T47D (cell line): ENCODE data around the gene TRNT1.
A peak's percentile ranks its signal among the peaks of the same experiment; 100 is the strongest.

Experiments used
- DNase-seq, 2 experiments: peaks; one replicate each; pipeline versions ENCODE4 v3.0.0 to v3.0.0-alpha.2; 2011 to 2012; ENCODE audit warnings: low read depth in 1 of 2, low spot score in 1 of 2
- JUND ChIP-seq: IDR thresholded peaks from 2 replicates; pipeline ENCODE4 v1.6.1; 2012; ENCODE audit warnings: low read depth
- in situ Hi-C: cut with HindIII; loops from 2 replicates; pipeline ENCODE4 v1.10.0; 2016; ENCODE audit warnings: low sequenced_read_pairs, low pct_unique_long_range_greater_than_20kb

The TRNT1 gene

DNA sequence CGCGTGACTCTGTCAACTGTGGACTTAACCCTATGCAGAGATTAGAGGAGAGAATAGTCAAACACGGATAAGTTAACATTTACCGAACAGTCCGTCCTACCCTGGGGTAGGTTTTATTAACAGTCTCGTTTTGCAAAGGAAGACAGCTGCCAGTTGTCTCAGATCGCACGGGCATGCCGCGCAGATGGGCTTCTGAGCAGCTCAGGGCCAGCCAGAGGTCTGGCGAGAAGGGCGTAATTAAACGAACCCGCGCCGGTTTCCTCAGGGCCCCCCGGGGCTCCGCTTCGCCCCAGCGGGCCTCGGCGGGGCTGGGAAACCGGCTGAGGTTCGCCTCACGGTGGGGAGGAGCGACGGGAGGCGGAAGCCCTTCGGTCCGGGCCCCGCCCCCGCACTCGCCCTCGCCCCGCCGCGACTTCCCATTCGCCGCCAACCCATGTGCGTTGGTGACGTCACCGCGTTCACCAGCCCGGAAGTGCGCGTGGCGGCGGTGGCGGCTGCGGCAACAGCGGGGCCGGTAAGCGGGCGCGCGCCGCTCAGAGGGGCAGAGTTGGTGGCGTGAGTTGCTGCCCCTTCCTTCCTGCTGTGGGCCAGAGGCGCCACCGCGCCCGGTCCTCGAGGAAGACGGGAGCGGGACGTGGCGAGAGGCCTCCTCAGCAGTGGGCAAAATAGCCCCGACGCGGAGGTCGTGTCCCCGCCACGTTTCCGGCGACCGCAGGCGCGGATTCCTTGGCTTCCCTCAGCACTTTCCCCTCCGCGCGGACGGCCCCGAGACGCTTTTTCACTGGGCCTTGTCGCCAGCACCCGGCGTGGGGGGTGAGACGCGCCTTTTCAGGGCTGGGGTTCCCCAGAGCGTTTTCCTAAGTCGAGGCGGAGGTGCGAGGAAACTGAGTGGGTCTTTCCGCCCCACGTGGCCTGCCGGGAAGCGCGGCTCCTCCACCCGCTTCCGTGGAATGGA is at the start of gene TRNT1:
TRNT1 (plus strand) TSS at position 464 of the 955 bp plus-strand sequence. CDS start 2,101 bp downstream, outside the sequence.
- DNase-seq: peak; percentile 81 to 95
- in situ Hi-C loops: no loop called here
- no peak for TF ChIP-seq JUND

DNA sequence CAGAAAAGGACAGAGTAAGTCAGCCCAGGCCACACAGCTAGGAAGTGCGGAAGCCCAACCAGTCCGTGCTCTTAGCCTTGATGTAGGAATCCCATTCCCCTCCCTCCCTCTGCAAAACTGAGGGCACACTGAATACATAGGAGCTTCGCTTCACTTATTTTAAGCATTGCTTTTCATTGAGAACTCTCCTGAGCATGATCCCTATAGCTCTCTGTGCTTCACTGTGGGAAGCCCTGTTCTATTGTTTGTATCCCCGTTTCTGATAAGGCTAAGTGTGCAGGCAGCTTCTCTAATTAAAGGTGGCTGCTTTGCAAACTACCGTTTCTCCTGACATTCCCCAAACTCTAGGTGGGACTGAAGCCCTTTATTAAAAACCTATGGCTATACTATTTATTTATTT is 46.4 kb upstream of the TRNT1 start:
- in situ Hi-C loops: no loop called here
- no peak for TF ChIP-seq JUND
- no peak for DNase-seq

DNA sequence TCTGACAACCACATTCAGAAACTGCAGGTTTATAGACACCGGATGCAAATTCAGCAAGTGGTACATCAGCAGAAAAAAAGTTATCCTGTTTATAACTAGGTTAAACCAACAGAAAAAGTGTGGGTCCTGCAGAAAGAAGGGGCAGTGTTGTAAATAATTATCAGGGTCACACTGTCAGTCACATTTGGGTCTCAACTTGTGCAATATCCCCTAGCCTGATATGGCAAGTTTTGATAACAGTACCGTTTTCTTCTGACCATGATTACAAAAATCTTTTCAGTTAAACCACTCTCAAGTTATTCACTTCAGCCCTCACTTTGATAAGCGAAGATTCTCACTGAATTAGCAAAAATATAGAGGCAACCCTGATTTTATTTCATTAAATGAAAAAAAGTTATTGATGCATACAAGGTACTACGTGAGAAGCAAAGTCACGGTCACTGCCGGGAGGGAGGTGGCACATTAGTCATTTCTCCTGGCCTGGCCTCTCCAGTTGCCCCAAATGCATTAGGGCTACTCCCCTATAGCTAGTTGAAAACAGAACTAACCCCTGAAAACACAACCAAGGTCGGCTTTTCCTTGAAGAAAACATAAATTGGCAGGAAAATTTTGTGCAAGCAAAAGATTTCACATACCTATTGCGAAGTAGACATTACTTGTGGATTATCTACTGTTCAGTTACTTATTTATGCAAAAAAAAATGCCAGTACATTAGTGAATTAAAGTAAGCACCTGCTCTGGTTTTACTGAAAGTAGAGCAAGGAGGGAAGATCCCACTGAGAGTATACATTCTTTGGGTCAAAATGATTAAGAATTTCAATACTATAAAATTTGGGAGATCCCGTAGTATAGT is 45.1 kb upstream of the TRNT1 start:
- in situ Hi-C loops: no loop called here
- DNase-seq: no peak
- TF ChIP-seq JUND: no peak

DNA sequence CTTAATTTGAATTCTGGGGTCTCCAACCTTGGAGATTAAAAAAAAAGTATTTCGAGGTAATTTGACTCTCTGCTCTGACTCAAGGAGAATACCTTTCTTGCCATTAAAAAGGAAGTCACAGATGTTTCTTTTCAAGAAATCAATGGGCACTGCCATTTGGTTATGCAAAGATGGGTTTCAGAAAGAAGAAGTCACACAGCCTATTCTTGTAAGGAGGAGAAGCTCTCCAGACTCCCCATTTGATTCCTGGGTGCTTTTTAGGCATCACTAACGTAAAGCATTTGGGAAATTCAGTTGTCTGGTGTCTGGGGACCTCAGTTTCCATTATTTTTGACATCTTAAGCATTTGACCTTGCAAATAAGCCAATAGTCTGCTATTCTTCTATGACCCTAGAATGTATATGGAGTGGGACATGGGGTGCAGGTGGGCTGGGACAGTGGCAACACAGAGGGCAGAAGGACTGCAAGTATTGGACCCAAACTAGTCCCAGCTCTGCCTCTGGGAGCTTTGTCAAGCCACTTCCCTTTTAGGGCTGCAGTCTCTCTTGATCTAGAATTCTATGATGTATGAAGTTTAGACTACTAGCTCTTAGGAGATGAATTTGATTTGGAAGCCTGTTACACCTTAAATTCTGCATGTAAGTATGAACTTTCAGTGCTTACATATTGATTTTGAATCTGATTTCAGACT is 44.4 kb upstream of the TRNT1 start:
- DNase-seq: no peak
- in situ Hi-C loops: no loop called here
- TF ChIP-seq JUND: no peak

DNA sequence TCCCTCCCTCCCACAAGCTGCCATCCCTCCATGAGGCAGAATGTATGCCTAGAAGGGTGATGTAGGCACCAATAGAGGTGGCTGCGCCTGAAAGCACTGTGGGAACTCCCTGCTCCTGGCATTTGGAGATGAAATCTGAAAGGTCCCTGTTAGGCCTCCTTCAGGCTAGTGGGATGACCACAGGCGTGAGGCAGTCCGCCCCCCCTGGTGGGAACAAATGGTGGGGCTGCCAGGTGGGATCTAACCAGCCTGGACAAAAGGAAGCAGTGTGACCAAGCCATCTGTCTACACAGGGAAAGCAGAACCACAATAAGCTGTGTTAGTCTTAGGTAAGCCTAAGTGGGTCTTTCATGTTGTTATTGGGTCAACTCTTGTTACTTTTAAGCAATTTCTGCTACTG is 41.9 kb upstream of the TRNT1 start:
- no peak for TF ChIP-seq JUND
- in situ Hi-C loops: no loop called here
- no peak for DNase-seq

DNA sequence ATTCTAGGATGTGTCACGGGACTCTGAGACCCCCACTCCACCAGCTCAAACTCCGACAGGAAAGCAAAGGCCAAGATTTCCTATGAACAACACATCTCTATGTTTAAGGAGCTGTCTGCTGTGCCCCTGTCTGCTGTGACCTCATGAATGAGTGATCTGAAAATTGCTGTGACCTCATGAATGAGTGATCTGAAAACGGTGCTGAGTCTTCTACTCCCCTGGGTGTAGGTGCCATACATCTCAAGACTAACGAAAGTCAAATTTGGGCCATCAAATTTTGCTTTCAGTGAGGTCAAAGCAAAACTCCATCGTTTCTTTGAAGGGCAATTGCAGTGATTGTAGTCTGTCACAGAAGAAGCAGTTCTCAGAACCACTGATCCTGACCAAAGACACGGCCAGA is 41.0 kb upstream of the TRNT1 start:
- in situ Hi-C loops: no loop called here
- no peak for DNase-seq
- TF ChIP-seq JUND: no peak

- TF ChIP-seq JUND: no peak
- DNase-seq: no peak
- in situ Hi-C loops: no loop called here
These were observed 40.5 kb upstream of the TRNT1 start for GRCh38 chr3:3086239-3086638.

DNA sequence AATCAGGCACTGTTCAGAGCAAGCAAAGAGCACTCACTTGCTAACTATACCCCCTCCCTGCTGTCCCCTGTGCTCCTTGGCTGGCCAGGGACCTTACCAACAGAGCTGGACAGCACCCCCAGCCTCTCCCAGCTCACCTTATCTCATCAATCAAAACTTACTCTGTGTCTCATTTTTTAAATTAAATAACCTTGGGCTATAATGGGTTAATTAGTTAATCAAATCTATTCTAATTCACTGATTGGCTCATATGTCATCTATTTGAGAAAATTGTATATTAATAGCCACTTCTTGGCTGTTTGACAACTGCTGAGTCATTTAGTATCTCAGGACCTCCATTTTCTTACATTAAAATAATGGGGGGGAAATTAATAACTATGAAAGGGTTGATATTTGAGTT is 39.5 kb upstream of the TRNT1 start:
- in situ Hi-C loops: no loop called here
- DNase-seq: no peak
- no peak for TF ChIP-seq JUND

DNA sequence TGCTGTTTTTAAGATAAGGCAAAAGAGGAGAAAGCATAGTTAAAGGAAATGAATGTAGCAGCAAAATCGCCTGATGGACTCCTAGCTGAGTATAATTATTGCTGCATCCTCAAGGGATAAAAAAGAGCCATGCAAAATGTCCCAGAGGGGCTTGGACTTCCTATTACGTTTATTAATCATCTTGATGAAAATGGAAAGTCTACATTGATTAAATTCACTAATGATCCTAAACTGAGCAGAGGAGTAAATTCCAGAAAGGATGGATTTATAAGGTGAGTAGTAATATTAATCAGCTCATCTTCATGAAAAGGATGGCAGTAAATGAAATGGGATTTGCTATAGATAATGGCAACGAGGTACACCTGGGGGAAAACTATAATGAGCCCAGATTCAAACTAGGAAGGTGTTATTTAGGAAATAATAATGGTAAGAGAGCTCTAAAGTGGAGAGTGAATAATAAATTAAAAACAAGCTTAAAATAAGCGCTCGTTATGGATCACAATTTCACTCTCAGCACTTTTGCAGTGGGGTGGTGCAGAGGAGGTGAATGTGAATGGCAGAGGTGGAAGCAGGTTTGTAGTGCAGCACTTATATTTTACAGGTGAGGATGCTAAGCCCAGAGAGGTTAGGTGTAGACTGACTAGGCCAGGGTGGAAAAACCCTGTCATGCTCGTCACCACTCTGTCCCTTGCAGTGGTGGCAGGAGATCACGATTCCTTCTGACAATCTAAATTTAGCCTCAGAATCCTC is 38.8 kb upstream of the TRNT1 start:
- no peak for DNase-seq
- no peak for TF ChIP-seq JUND
- in situ Hi-C loops: no loop called here

DNA sequence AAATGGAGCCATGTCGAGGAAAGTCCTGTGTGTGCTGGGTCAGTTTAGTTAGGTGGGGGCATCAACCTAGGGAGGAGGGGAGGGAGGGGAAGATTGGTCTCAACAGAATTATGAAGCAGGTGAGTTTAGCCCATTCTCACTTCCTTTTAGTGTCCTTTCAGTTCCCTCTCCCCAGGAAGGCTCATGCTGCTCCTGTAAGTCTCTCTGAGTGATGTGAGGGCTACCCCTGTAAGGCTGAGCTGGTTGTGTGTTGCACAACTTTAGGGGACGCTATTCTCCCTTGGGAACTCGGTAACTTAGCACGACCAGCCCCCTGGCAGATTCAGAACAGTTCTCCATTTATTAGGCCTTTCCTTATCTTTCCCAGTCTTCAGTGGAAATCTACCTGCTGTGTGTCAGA is 37.7 kb upstream of the TRNT1 start:
- no peak for DNase-seq
- in situ Hi-C loops: no loop called here
- TF ChIP-seq JUND: no peak

- no peak for DNase-seq
- in situ Hi-C loops: no loop called here
- TF ChIP-seq JUND: no peak
These were observed 28.8 kb upstream of the TRNT1 start for GRCh38 chr3:3097958-3098357.
